Measurements from ENCODE around the gene S100A7. TPM values are rescaled to one million over a fixed set of nuclear protein-coding genes. Genes with fewer than 3 reads are reported as not detected.
A peak's percentile ranks its signal among the peaks of the same experiment; 100 is the strongest.

The S100A7 gene
- total and polyA plus RNA-seq, 2 of the 8 experiments (the other 6 are each of a cell fraction or from before 2014, with no cell fraction given), result not detected

- no peak overlapping the region for H3K14ac ChIP-seq (ENCODE audit: insufficient read length)
- H3K79me2 ChIP-seq (ENCODE audit: control insufficient read depth in 1 of 2, insufficient read depth in 2 of 2, low read length in 2 of 2), result no peaks in the 10 kb centered on the region
- H4K5ac ChIP-seq (ENCODE audit: insufficient read length, low read depth, low read length), result no peak overlapping the region
- no peaks in the 10 kb centered on the region for H3K36me3 ChIP-seq (ENCODE audit: control insufficient read depth in 2 of 4, insufficient read depth in 4 of 4, low read length in 3 of 4)
- no peak overlapping the region for H2AFZ ChIP-seq (ENCODE audit: low read length)
- no peak overlapping the region for H4K91ac ChIP-seq (replicated peaks; ENCODE audit: insufficient read length, low read length)
- H2BK5ac ChIP-seq (ENCODE audit: low read depth, low read length), result no peak overlapping the region
- H4K20me1 ChIP-seq (replicated peaks in 1 of 2; ENCODE audit: control insufficient read depth in 1 of 2, insufficient read depth in 2 of 2, low read length in 2 of 2), result peaks cover 0 to 7% of the 10 kb centered on the region in 2 experiments
- H3K4ac ChIP-seq (replicated peaks; ENCODE audit: insufficient read length, low read depth, low read length), result no peak overlapping the region
- H3K18ac ChIP-seq (ENCODE audit: extremely low read depth, low read length), result peak overlapping the region; percentile 71
- H4K8ac ChIP-seq (ENCODE audit: extremely low read depth, insufficient read depth, low read length), result no peak overlapping the region
- FAIRE-seq, result no peak
- H2BK120ac ChIP-seq (replicated peaks; ENCODE audit: low read depth, low read length), result no peak overlapping the region
- no peak overlapping the region for H3K4me3 ChIP-seq (ENCODE audit: extremely low read depth in 1 of 4, insufficient read depth in 2 of 4, low read depth in 3 of 4, low read length in 4 of 4)
- no peak overlapping the region for H3K4me2 ChIP-seq (ENCODE audit: insufficient read depth in 1 of 2, low read depth in 2 of 2, low read length in 2 of 2)
- no peaks in the 10 kb centered on the region for H3K79me1 ChIP-seq (ENCODE audit: low read depth, low read length)
- no peak overlapping the region for H2BK12ac ChIP-seq (ENCODE audit: low read depth, low read length)
- 70% methylated on average over 6 of the region's 6 CpGs; no CpG with 5 or more reads in 1 of the 2 experiments for WGBS, 2 experiments (ENCODE audit: extremely low coverage in 1 of 2, insufficient coverage in 1 of 2, insufficient read length in 1 of 2, insufficient replicate concordance in 2 of 2, low coverage in 1 of 2, low lambda C conversion rate in 2 of 2, missing lambda C conversion rate in 1 of 2)
- no peak overlapping the region for H3K56ac ChIP-seq (replicated peaks; ENCODE audit: insufficient read length, low read depth, low read length)
- no peaks in the 10 kb centered on the region for H3K9me3 ChIP-seq (ENCODE audit: insufficient read depth in 2 of 2, low read depth in 1 of 2, low read length in 1 of 2)
- no peak overlapping the region for H2BK15ac ChIP-seq (ENCODE audit: low read length)
- no peaks in the 10 kb centered on the region; a peak in 2 of 7 replicates for H3K4me1 ChIP-seq (replicated peaks in 1 of 4; ENCODE audit: control insufficient read depth in 3 of 4, insufficient read depth in 4 of 4, low read length in 3 of 4)
- H2AK5ac ChIP-seq (ENCODE audit: low read depth, low read length), result no peak overlapping the region
- no peak overlapping the region for H3K27ac ChIP-seq (ENCODE audit: low read depth, low read length)
- peak in 1 of 2 experiments; percentile 46 for DNase-seq (ENCODE audit: low read depth in 1 of 2, low spot score in 2 of 2)
- TF ChIP-seq RAD21 (IDR thresholded peaks at IDR 0.05 in 1 of 2, conservative IDR thresholded peaks at IDR 0.05 in 1 of 2; ENCODE audit: low read depth in 2 of 2, low read length in 2 of 2) (peak; percentile 37 to 57; a peak in 3 of 4 replicates), TEAD4 (IDR thresholded peaks at IDR 0.05; ENCODE audit: low read depth, low read length) (no peak), CTCF (IDR thresholded peaks at IDR 0.05; ENCODE audit: control extremely low read depth in 1 of 3, insufficient read depth in 1 of 3, low read depth in 1 of 3, low read length in 3 of 3) (peak; percentile 43 to 63 (median 45)), HDAC2 (IDR thresholded peaks at IDR 0.05; ENCODE audit: borderline replicate concordance in 1 of 2, low read depth in 2 of 2, low read length in 2 of 2) (no peak)
- CTCF ChIA-PET (ENCODE audit: partially characterized antibody), result interaction anchor here (0.7 to 3.0 kb wide), 15 partner anchors 12 to 352 kb away, joined by 3 to 19 read pairs (median 4); no protein-coding TSS in a partner anchor
- no peaks in the 10 kb centered on the region for H3K27me3 ChIP-seq (replicated peaks in 1 of 4; ENCODE audit: control insufficient read depth in 3 of 4, extremely low read depth in 1 of 4, insufficient read depth in 3 of 4, low read length in 3 of 4)
- H3K23ac ChIP-seq (ENCODE audit: insufficient read length), result no peak overlapping the region
- POLR2A ChIA-PET (ENCODE audit: partially characterized antibody), result interaction anchor here (0.9 kb wide), 1 partner anchor 28 kb away, joined by 3 read pairs; no protein-coding TSS in a partner anchor
- no peak overlapping the region for H2BK20ac ChIP-seq (ENCODE audit: low read length)
- no peak overlapping the region; a peak in 1 of 7 replicates for H3K9ac ChIP-seq (replicated peaks in 1 of 4; ENCODE audit: extremely low read depth in 1 of 4, low read depth in 3 of 4, low read length in 3 of 4)
- no peaks in the 10 kb centered on the region; the same call in 1 of the 2 replicates for H3K23me2 ChIP-seq (ENCODE audit: low read depth, low read length)
Observed at GRCh38 chr1:153428791-153429190, 31.7 kb downstream of the S100A7 start.

Measured in H1 (cell line).